Upper lobe of left lung (tissue), 4 donors: ENCODE results near the gene SOST.

ENCODE experiments used
- CTCF ChIP-seq, 6 experiments: fragments of 450-650 bp in 4 of 6; fragments of 200-600 bp in 2 of 6; sonication (generic) in 2 of 6; IDR thresholded peaks; one replicate each; pipeline ENCODE4 v1.5.1; 2016 to 2019; ENCODE audit warnings: antibody characterized with exemption in 6 of 6
- EP300 ChIP-seq, 4 donors: sonication (generic); formaldehyde crosslinking; IDR thresholded peaks; one replicate each; pipeline ENCODE4 v1.5.1; 2017; ENCODE audit warnings: antibody characterized with exemption in 4 of 4, control low read depth in 2 of 4
- POLR2A ChIP-seq, 4 donors: fragments of 450-650 bp; IDR thresholded peaks; one replicate each; pipeline ENCODE4 v1.5.1; 2016 to 2017; ENCODE audit warnings: antibody characterized with exemption in 4 of 4, mild to moderate bottlenecking in 2 of 4

- TF ChIP-seq CTCF (IDR thresholded peaks at IDR 0.05) (no peak), EP300 (IDR thresholded peaks at IDR 0.05) (no peak), POLR2A (IDR thresholded peaks at IDR 0.05) (no peak)
These were observed 1.4 kb downstream of the SOST start for GRCh38 chr17:43757171-43757660.
